DND-41 (cell line): ENCODE measurements around the gene ZSCAN25.

Source experiments
- ATAC-seq: fragments of 200-7000 bp; cut with Tn5 transposase; 3 replicates; pipeline ENCODE4 v1.9.1; 2021; ENCODE audit warnings: low read depth; ENCODE audit not compliant: insufficient read depth
- DNase-seq: peaks from one replicate; pipeline ENCODE4 v3.0.0-alpha.2; 2020
- H2AFZ ChIP-seq: 2 replicates; pipeline ENCODE4 v1.6.0; 2012; ENCODE audit warnings: low read depth, low read length
- H3K27ac ChIP-seq: 2 replicates; pipeline ENCODE4 v1.5.1; 2012; ENCODE audit warnings: low read length, inconsistent platforms
- H3K27me3 ChIP-seq: fragments of 200-600 bp; sonication (generic); 2 replicates; pipeline ENCODE4 v1.6.0; 2012; ENCODE audit warnings: low read length, mild to moderate bottlenecking, inconsistent platforms; ENCODE audit not compliant: insufficient read depth, poor library complexity
- H3K36me3 ChIP-seq: 2 replicates; pipeline ENCODE4 v1.5.1; 2012; ENCODE audit warnings: low read length, inconsistent platforms; ENCODE audit not compliant: insufficient read depth
- H3K4me1 ChIP-seq: 2 replicates; pipeline ENCODE4 v1.5.1; 2012; ENCODE audit warnings: mild to moderate bottlenecking, low read length; ENCODE audit not compliant: insufficient read depth
- H3K4me2 ChIP-seq: 2 replicates; pipeline ENCODE4 v1.6.0; 2012; ENCODE audit warnings: mild to moderate bottlenecking, moderate library complexity, low read length, inconsistent platforms; ENCODE audit not compliant: insufficient read depth
- H3K4me3 ChIP-seq, 2 experiments: fragments of 200-600 bp in 1 of 2; shearing (Covaris generic) in 1 of 2; 2 replicates each; pipeline ENCODE4 v1.5.1; 2012 to 2016; ENCODE audit warnings: inconsistent platforms in 2 of 2, low read length in 2 of 2, mild to moderate bottlenecking in 2 of 2, low read depth in 1 of 2, moderate library complexity in 1 of 2
- H3K79me2 ChIP-seq: 2 replicates; pipeline ENCODE4 v1.6.0; 2012; ENCODE audit warnings: low read length, inconsistent platforms; ENCODE audit not compliant: insufficient read depth
- H3K9ac ChIP-seq: 2 replicates; pipeline ENCODE4 v1.6.0; 2012; ENCODE audit warnings: low read depth, mild to moderate bottlenecking, inconsistent platforms, low read length, moderate library complexity
- H3K9me3 ChIP-seq: 2 replicates; pipeline ENCODE4 v1.5.1; 2012; ENCODE audit warnings: low read length, moderate library complexity, mild to moderate bottlenecking, inconsistent platforms; ENCODE audit not compliant: insufficient read depth, severe bottlenecking
- H4K20me1 ChIP-seq: 2 replicates; pipeline ENCODE4 v1.6.0; 2012; ENCODE audit warnings: low read length; ENCODE audit not compliant: insufficient read depth
- CTCF ChIP-seq: IDR thresholded peaks from 2 replicates; pipeline ENCODE4 v1.5.1; 2012; ENCODE audit warnings: borderline replicate concordance, low read length, moderate library complexity, mild to moderate bottlenecking; ENCODE audit not compliant: poor library complexity, severe bottlenecking; ENCODE audit errors: extremely low read depth
- EZH2 ChIP-seq: IDR thresholded peaks from 3 replicates; pipeline ENCODE4 v1.6.1; 2012; ENCODE audit warnings: borderline replicate concordance, low read depth, mild to moderate bottlenecking, moderate library complexity, low read length, inconsistent platforms; ENCODE audit not compliant: severe bottlenecking

Gene ZSCAN25

GRCh38 chr7:99644431-99644830, 27.7 kb downstream of the ZSCAN25 start:
- Histone ChIP-seq H3K9ac (no peak overlapping the region), H3K4me3 (no peak overlapping the region), H3K9me3 (no peaks in the 10 kb centered on the region), H3K4me2 (no peak overlapping the region), H3K27me3 (no peaks in the 10 kb centered on the region), H3K27ac (no peak overlapping the region), H3K4me1 (no peaks in the 10 kb centered on the region), H3K36me3 (peaks cover 19% of the 10 kb centered on the region), H4K20me1 (no peaks in the 10 kb centered on the region), H2AFZ (no peak overlapping the region), H3K79me2 (no peaks in the 10 kb centered on the region)
- TF ChIP-seq CTCF (no peak), EZH2 (no peak)
- no peak for ATAC-seq
- no peak for DNase-seq

GRCh38 chr7:99645590-99645989, 28.8 kb downstream of the ZSCAN25 start:
- H3K27ac ChIP-seq, result no peak overlapping the region
- ATAC-seq, result no peak
- H3K79me2 ChIP-seq, result no peaks in the 10 kb centered on the region
- H3K27me3 ChIP-seq, result no peaks in the 10 kb centered on the region
- no peaks in the 10 kb centered on the region for H3K4me1 ChIP-seq
- no peak overlapping the region for H3K9ac ChIP-seq
- H4K20me1 ChIP-seq, result no peaks in the 10 kb centered on the region
- no peak for TF ChIP-seq CTCF
- no peak for TF ChIP-seq EZH2
- no peak overlapping the region for H3K4me2 ChIP-seq
- no peaks in the 10 kb centered on the region for H3K9me3 ChIP-seq
- H3K36me3 ChIP-seq, result peaks cover 19% of the 10 kb centered on the region
- no peak overlapping the region for H2AFZ ChIP-seq
- no peak for DNase-seq
- no peak overlapping the region for H3K4me3 ChIP-seq

GRCh38 chr7:99648843-99649242, 32.1 kb downstream of the ZSCAN25 start:
- peaks cover 14% of the 10 kb centered on the region for H3K36me3 ChIP-seq
- H3K9ac ChIP-seq, result no peak overlapping the region
- no peaks in the 10 kb centered on the region for H3K27me3 ChIP-seq
- H3K4me2 ChIP-seq, result no peak overlapping the region
- ATAC-seq, result no peak
- DNase-seq, result no peak
- H3K27ac ChIP-seq, result no peak overlapping the region
- TF ChIP-seq EZH2 (no peak), CTCF (no peak)
- no peaks in the 10 kb centered on the region for H3K79me2 ChIP-seq
- no peak overlapping the region for H3K4me3 ChIP-seq
- H3K9me3 ChIP-seq, result peaks cover 3% of the 10 kb centered on the region
- no peaks in the 10 kb centered on the region for H3K4me1 ChIP-seq
- H2AFZ ChIP-seq, result no peak overlapping the region
- no peaks in the 10 kb centered on the region for H4K20me1 ChIP-seq

GRCh38 chr7:99651290-99651689, 34.5 kb downstream of the ZSCAN25 start:
- Histone ChIP-seq H3K36me3 (no peaks in the 10 kb centered on the region), H4K20me1 (no peaks in the 10 kb centered on the region), H3K9me3 (peaks cover 3% of the 10 kb centered on the region), H3K27me3 (no peaks in the 10 kb centered on the region), H2AFZ (no peak overlapping the region), H3K9ac (no peak overlapping the region), H3K4me1 (no peaks in the 10 kb centered on the region), H3K4me2 (no peak overlapping the region), H3K79me2 (no peaks in the 10 kb centered on the region), H3K27ac (no peak overlapping the region), H3K4me3 (no peak overlapping the region)
- DNase-seq (no peak), ATAC-seq (no peak)
- no peak for TF ChIP-seq EZH2
